H1 (cell line): ENCODE measurements around the gene ELP4. TPM values are rescaled to one million over a fixed set of nuclear protein-coding genes. Genes with fewer than 3 reads are reported as not detected.

Source experiments
- ASH2L ChIP-seq: fragments of 200-600, 300-600 bp; sonication (generic); IDR thresholded peaks from one replicate; pipeline ENCODE4 v1.7.1; 2017; ENCODE audit warnings: low read length
- CBX8 ChIP-seq: fragments of 300-800, 300-1000 bp; sonication (generic); IDR thresholded peaks from 2 replicates; pipeline ENCODE4 v1.7.1; 2016; ENCODE audit warnings: low read depth, low read length, borderline replicate concordance
- CHD7 ChIP-seq: fragments of 300-600 bp; sonication (generic); IDR thresholded peaks from 2 replicates; pipeline ENCODE4 v1.7.1; 2012; ENCODE audit warnings: low read length, moderate library complexity, mild to moderate bottlenecking, inconsistent platforms; ENCODE audit not compliant: insufficient replicate concordance
- CTCF ChIP-seq, 3 experiments: IDR thresholded peaks; 1 replicate in 2 of 3; 2 replicates in 1 of 3; pipeline versions ENCODE4 v1.5.1 to v1.6.1; 2011; ENCODE audit warnings: low read length in 3 of 3, mild to moderate bottlenecking in 3 of 3, inconsistent platforms in 2 of 3, low read depth in 1 of 3, moderate library complexity in 1 of 3; ENCODE audit not compliant: insufficient read depth in 1 of 3; ENCODE audit errors: control extremely low read depth in 1 of 3
- E2F6 ChIP-seq: IDR thresholded peaks from 2 replicates; pipeline ENCODE4 v1.6.1; 2012; ENCODE audit warnings: inconsistent platforms
- EP300 ChIP-seq, 2 experiments: IDR thresholded peaks; 1 replicate in 1 of 2; 2 replicates in 1 of 2; pipeline ENCODE4 v1.6.1; 2011 to 2012; ENCODE audit warnings: low read depth in 2 of 2, low read length in 2 of 2, mild to moderate bottlenecking in 2 of 2, borderline replicate concordance in 1 of 2, inconsistent platforms in 1 of 2, moderate library complexity in 1 of 2
- POLR2A ChIP-seq, 2 experiments: IDR thresholded peaks; 1 replicate in 1 of 2; 2 replicates in 1 of 2; pipeline ENCODE4 v1.6.1; 2011; ENCODE audit warnings: low read depth in 2 of 2, low read length in 2 of 2, mild to moderate bottlenecking in 2 of 2; ENCODE audit errors: control extremely low read depth in 1 of 2
- SP2 ChIP-seq: IDR thresholded peaks from 2 replicates; pipeline ENCODE4 v1.6.1; 2012; ENCODE audit warnings: mild to moderate bottlenecking, low read length, inconsistent platforms
- TEAD4 ChIP-seq: IDR thresholded peaks from 2 replicates; pipeline ENCODE4 v1.6.1; 2012; ENCODE audit warnings: low read depth, low read length, inconsistent platforms, mixed read lengths
- polyA plus RNA-seq, 7 experiments: library from polyadenylated mRNA; depleted of rRNA in 3 of 7; stranded (reverse) in 5 of 7; unstranded in 2 of 7; fragments of >200 nt in 5 of 7; fragments of 200-250 nt in 2 of 7; gene quantifications; 1 replicate in 5 of 7; 2 replicates in 1 of 7; 4 replicates in 1 of 7; pipeline versions ENCODE4 v1.2.1 to v1.2.3, GENCODE V29; 2011 to 2013; ENCODE audit warnings: missing spikeins in 2 of 7, mixed read lengths in 2 of 7
- total RNA-seq: library from RNA; stranded (reverse); fragmentation: NEBNext Ultra II Directional; extraction: Animal tissue kit (Norgen Biotek cat#: 25700); gene quantifications from 2 replicates; pipeline ENCODE4 v1.2.1, GENCODE V29; 2021

The ELP4 gene
- total and polyA plus RNA-seq, 2 of the 8 experiments (the other 6 are each of a cell fraction or from before 2014, with no cell fraction given): 14.0 to 18.6 TPM

- TF ChIP-seq CHD7 (no peak), TEAD4 (no peak), EP300 (IDR thresholded peaks at IDR 0.05; ENCODE audit: borderline replicate concordance in 1 of 2, low read depth in 2 of 2, low read length in 2 of 2) (no peak), ASH2L (no peak), SP2 (no peak), CTCF (IDR thresholded peaks at IDR 0.05; ENCODE audit: control extremely low read depth in 1 of 3, insufficient read depth in 1 of 3, low read depth in 1 of 3, low read length in 3 of 3) (no peak), POLR2A (IDR thresholded peaks at IDR 0.05; ENCODE audit: control extremely low read depth in 1 of 2, low read depth in 2 of 2, low read length in 2 of 2) (no peak), CBX8 (no peak), E2F6 (no peak)
Observed at GRCh38 chr11:31794548-31794947, 285.0 kb downstream of the ELP4 start (continued).
